Measurements from ENCODE around the gene EXD3. TPM values are rescaled to one million over a fixed set of nuclear protein-coding genes. Genes with fewer than 3 reads are reported as not detected.

The EXD3 gene
- total RNA-seq, 2 donors from 2014 or later: 5.9 to 6.0 TPM

DNA sequence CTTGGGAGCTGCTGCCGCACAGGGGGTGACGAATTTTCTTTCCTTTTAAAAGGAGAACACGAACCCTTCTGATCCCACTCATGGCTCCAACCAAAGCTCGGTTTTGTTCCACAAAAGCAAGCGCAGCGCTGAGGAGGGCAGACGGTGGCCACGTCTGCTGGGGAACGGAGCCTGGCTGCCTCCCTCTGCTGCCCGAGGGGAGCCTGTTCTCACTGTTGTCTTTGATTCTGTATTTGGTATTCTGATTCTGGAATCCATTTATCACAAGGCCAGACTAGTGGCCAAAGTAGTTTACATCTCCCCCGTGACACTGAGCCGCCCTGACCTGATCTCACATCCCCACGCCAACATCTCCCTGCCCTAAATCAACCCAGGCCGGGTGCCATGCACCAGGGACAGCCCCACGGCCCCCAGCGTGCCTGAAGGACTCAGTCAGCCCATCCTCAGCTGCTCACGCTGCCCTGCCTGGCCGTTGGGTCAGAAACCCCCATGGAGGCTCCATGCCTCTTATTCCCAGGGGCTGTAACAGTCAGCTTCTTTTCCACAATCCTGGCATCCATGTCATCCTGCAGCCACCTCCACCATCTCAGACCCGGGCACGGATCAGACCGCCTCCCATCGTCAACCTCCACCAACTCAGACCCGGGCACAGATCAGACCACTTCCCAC is 42.9 kb upstream of the EXD3 start:
- Histone ChIP-seq H3K27me3 (no peaks in the 10 kb centered on the region), H3K4me1 (no peaks in the 10 kb centered on the region), H3K36me3 (no peaks in the 10 kb centered on the region), H3K9me3 (no peaks in the 10 kb centered on the region), H3K27ac (no peak overlapping the region), H3K4me3 (no peak overlapping the region)
- TF ChIP-seq, protein P1, sequence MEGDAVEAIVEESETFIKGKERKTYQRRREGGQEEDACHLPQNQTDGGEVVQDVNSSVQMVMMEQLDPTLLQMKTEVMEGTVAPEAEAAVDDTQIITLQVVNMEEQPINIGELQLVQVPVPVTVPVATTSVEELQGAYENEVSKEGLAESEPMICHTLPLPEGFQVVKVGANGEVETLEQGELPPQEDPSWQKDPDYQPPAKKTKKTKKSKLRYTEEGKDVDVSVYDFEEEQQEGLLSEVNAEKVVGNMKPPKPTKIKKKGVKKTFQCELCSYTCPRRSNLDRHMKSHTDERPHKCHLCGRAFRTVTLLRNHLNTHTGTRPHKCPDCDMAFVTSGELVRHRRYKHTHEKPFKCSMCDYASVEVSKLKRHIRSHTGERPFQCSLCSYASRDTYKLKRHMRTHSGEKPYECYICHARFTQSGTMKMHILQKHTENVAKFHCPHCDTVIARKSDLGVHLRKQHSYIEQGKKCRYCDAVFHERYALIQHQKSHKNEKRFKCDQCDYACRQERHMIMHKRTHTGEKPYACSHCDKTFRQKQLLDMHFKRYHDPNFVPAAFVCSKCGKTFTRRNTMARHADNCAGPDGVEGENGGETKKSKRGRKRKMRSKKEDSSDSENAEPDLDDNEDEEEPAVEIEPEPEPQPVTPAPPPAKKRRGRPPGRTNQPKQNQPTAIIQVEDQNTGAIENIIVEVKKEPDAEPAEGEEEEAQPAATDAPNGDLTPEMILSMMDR (IDR thresholded peaks at IDR 0.05): no peak
- DNase-seq (ENCODE audit: low spot score): no peak

DNA sequence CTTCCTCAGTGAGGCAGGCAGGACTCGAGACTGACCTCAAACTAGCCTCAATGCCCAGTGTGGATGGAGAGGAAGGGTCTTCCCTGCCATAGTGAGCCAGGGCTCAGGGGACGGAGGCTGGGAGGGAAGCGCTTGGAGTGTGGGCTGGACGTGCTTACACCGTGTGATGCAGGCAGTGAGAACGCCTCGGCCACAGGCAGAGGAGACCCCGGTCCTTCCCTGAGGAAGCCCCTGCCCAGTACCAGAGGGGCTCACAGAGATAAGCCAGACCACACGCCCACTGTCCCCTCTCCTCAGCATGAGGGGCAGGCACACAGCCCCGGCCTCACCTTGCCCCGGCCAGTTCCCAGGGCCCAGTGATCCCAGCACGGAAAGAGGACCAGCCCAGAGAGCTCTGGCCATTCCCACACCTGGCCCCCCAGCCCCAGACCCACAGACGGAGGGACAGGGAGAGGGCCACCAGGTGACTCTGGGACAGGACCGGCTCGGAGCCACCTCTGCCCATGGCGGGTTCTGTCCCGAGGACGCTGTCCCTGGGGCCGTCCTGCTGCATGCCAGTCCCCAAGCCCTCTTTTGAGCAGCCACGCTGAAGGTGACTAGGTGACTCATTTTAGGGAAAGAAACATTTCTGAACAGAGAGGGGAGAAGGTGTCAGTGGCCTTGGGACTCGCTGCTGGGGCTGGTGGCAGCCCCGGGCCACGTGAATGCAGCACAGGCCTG is 42.2 kb upstream of the EXD3 start:
- Histone ChIP-seq H3K4me3 (no peak overlapping the region), H3K9me3 (no peaks in the 10 kb centered on the region), H3K27ac (no peak overlapping the region), H3K27me3 (no peaks in the 10 kb centered on the region), H3K4me1 (peaks cover 0 to 1% of the 10 kb centered on the region in 2 donors), H3K36me3 (no peaks in the 10 kb centered on the region)
- DNase-seq (ENCODE audit: low spot score): no peak
- TF ChIP-seq, protein P1 (IDR thresholded peaks at IDR 0.05): no peak

DNA sequence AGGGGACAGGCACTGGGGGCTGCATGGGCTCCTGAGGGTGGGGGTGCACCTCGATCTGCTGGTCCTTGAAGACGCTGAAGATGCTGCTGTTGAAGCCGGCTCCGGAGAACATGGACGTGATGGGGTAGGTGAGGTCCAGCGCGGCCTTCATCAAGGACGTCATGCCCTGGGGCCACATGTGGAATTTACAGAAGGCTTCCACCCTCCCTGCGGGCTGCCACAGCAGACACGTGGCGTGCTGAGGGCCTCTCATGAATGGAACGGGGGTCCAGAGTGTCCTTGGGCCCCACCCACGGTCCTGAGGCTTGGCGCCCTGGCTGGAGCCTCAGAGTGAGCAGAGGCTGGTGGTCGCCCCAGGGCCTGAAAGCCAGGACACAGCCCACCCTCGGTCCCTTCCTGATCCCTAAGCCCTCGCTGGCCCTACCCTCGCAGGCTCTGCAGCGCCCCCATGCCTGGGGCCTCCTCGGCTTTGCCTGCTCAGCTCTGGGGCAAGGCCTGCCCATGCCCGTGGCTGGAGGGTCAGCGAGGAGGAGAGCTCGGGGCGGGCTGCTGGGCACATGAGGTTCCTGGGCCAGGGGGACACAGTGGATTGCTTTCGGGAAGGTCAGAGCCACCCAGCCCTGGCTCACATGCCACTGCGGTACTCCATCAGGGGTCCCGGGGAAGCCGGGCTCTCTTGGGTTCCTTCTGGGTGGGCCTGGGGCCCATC is 41.5 kb upstream of the EXD3 start:
- H3K4me1 ChIP-seq: peaks cover 0 to 8% of the 10 kb centered on the region in 2 donors
- H3K4me3 ChIP-seq: no peak overlapping the region
- TF ChIP-seq, protein P1 (IDR thresholded peaks at IDR 0.05): no peak
- no peaks in the 10 kb centered on the region for H3K36me3 ChIP-seq
- H3K27me3 ChIP-seq: no peaks in the 10 kb centered on the region
- no peak for DNase-seq (ENCODE audit: low spot score)
- H3K9me3 ChIP-seq: no peaks in the 10 kb centered on the region
- H3K27ac ChIP-seq: no peak overlapping the region

DNA sequence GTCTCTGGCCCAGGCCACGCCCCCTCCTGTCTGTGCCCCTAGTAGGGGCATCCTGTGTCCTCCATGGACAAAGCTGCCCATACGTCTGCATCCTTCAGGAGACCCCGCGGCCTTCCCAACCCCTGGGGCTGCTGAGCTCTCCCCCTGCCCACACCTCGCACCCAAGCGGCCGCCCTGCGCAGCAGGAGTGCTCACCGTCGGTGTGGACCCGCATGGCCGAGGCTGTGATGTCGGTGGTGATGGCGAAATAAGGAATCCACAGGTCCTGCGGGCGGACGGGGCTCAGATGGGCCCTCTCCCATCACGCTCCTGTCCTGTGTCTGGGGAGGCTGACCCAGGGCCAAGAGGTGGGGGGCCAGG is 40.9 kb upstream of the EXD3 start:
- no peak overlapping the region for H3K4me3 ChIP-seq
- no peaks in the 10 kb centered on the region for H3K9me3 ChIP-seq
- no peak for DNase-seq (ENCODE audit: low spot score)
- TF ChIP-seq, protein P1 (IDR thresholded peaks at IDR 0.05): no peak
- peaks cover 0 to 10% of the 10 kb centered on the region in 2 donors for H3K4me1 ChIP-seq
- no peaks in the 10 kb centered on the region for H3K36me3 ChIP-seq
- no peak overlapping the region for H3K27ac ChIP-seq
- no peaks in the 10 kb centered on the region for H3K27me3 ChIP-seq

DNA sequence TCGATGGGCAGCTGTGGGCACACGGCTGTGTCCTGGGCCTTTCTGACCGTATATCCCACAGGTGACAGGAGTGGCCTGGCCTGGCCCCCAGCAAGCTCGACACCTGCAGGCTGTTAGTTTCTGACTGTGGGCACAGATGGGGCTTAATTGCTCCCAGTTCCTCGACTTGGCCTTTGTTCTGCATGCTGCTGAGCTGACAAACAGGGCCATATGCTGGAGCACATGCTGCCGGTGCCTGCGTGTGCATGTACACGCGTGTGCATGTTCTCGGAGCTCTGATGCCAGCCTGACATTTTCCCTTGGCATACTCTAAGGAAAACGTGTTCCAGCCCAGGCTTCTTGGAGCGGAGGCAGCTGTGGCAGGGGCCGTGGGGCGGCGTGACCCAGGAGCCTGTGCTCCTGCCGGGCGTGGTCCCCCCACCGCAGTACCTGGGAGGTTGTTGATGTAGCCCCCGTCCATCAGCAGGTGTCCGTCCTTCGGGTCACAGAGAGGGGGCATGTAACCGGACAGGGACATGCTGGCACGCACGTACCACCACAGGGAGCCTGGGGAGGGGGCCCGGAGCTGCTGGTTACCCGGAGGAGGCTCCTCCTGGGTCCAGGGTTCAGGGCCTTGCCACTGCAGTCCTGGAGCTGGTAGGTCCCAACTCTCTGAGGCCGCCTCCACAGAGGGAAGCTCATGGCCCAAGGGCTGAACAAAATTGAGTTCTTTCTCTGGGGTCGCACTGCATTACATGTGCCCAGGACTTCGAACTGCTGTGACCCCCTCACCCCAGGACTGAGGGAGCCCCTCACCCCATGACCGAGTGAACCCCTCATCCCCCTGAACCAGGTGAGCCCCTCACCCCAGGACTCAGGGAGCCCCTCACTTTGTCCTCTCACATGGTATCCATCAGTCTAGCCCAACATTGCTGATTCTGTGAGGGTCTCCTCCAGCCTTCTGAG is 40.3 kb upstream of the EXD3 start:
- Histone ChIP-seq H3K4me1 (peaks cover 0 to 16% of the 10 kb centered on the region in 2 donors), H3K9me3 (no peaks in the 10 kb centered on the region), H3K4me3 (no peak overlapping the region), H3K27ac (no peak overlapping the region), H3K27me3 (no peaks in the 10 kb centered on the region), H3K36me3 (no peaks in the 10 kb centered on the region)
- TF ChIP-seq, protein P1 (IDR thresholded peaks at IDR 0.05): no peak
- DNase-seq (ENCODE audit: low spot score): no peak

Measured in right atrium auricular region (tissue), 2 donors.